Measurements from ENCODE around the gene C1QBP.

C1QBP gene

DNA sequence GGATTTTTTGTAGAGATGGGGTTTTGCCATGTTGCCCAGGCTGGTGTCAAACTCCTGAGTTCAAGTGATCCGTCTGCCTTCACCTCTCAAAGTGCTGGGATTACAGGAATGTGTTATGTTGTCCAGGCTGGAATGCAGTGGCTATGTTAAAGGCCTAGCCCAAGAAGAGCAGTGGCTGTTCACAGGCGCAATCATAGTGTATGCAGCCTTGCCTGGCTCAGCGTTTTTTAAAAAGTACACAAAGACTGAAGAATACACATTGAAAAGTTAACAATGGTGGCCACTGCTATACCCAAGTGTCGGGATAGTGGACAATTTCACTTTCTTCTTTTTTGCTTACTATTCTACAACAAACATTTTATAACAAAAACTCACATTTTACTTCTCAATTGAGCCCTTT is 40.0 kb upstream of the C1QBP start:
- H3K9me3 ChIP-seq (ENCODE audit: insufficient read depth, low read length, severe bottlenecking) = no peaks in the 10 kb centered on the region
- peaks cover 91% of the 10 kb centered on the region for H3K36me3 ChIP-seq (ENCODE audit: insufficient read depth, low read length)
- H3K79me2 ChIP-seq (ENCODE audit: insufficient read depth, low read length) = peaks cover 49% of the 10 kb centered on the region

DNA sequence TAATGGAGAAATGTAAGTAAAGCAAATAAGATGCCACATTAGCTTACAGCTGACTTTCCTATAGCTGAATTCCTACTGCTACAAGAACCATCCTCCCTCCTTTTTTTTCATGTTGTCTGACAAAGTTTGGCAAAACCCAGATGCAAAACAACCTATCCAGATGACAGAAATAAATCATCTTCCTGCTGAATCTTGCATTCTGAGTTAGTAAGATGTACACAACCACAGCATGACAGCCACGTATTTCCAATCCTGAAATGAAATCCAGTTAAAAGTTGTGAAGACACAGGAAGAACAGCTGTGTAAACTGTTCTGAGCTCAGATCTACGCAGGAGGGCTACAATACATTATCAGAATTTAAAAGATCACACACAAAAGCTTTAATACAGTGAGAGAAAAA is 35.0 kb upstream of the C1QBP start:
- Histone ChIP-seq H4K20me1 (ENCODE audit: insufficient read depth, low read length) (no peaks in the 10 kb centered on the region), H3K4me2 (ENCODE audit: insufficient read depth, low read length) (no peak overlapping the region), H3K9me3 (ENCODE audit: insufficient read depth, low read length, severe bottlenecking) (no peaks in the 10 kb centered on the region), H3K27ac (ENCODE audit: low read length) (no peak overlapping the region), H2AFZ (ENCODE audit: low read depth, low read length) (no peak overlapping the region), H3K79me2 (ENCODE audit: insufficient read depth, low read length) (peaks cover 12% of the 10 kb centered on the region), H3K27me3 (ENCODE audit: insufficient read depth, low read length, poor library complexity) (no peaks in the 10 kb centered on the region), H3K36me3 (ENCODE audit: insufficient read depth, low read length) (peaks cover 59% of the 10 kb centered on the region), H3K4me1 (ENCODE audit: insufficient read depth, low read length) (peaks cover 5% of the 10 kb centered on the region), H3K4me3 (ENCODE audit: low read depth in 1 of 2, low read length in 2 of 2) (no peak overlapping the region), H3K9ac (ENCODE audit: low read depth, low read length) (no peak overlapping the region)
- ATAC-seq (ENCODE audit: insufficient read depth, low read depth) = no peak
- no peak for DNase-seq
- TF ChIP-seq, protein P1, sequence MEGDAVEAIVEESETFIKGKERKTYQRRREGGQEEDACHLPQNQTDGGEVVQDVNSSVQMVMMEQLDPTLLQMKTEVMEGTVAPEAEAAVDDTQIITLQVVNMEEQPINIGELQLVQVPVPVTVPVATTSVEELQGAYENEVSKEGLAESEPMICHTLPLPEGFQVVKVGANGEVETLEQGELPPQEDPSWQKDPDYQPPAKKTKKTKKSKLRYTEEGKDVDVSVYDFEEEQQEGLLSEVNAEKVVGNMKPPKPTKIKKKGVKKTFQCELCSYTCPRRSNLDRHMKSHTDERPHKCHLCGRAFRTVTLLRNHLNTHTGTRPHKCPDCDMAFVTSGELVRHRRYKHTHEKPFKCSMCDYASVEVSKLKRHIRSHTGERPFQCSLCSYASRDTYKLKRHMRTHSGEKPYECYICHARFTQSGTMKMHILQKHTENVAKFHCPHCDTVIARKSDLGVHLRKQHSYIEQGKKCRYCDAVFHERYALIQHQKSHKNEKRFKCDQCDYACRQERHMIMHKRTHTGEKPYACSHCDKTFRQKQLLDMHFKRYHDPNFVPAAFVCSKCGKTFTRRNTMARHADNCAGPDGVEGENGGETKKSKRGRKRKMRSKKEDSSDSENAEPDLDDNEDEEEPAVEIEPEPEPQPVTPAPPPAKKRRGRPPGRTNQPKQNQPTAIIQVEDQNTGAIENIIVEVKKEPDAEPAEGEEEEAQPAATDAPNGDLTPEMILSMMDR (IDR thresholded peaks at IDR 0.05; ENCODE audit: borderline replicate concordance, extremely low read depth, low read length, poor library complexity, severe bottlenecking) = no peak

More for the DNA sequence above, 40.0 kb upstream of the C1QBP start:
- Histone ChIP-seq H3K9ac (ENCODE audit: low read depth, low read length) (no peak overlapping the region), H2AFZ (ENCODE audit: low read depth, low read length) (no peak overlapping the region), H3K27ac (ENCODE audit: low read length) (no peak overlapping the region), H3K4me1 (ENCODE audit: insufficient read depth, low read length) (peaks cover 10% of the 10 kb centered on the region), H3K4me2 (ENCODE audit: insufficient read depth, low read length) (no peak overlapping the region), H4K20me1 (ENCODE audit: insufficient read depth, low read length) (0 out of 2 replicates have a peak, but pooled peaks cover 2% of the 10 kb centered on the region), H3K27me3 (ENCODE audit: insufficient read depth, low read length, poor library complexity) (no peaks in the 10 kb centered on the region), H3K4me3 (ENCODE audit: low read depth in 1 of 2, low read length in 2 of 2) (no peak overlapping the region)
- no peak for TF ChIP-seq EZH2 (IDR thresholded peaks at IDR 0.05; ENCODE audit: borderline replicate concordance, low read depth, low read length, severe bottlenecking)
- TF ChIP-seq, protein P1 (IDR thresholded peaks at IDR 0.05; ENCODE audit: borderline replicate concordance, extremely low read depth, low read length, poor library complexity, severe bottlenecking) = no peak
- no peak for DNase-seq
- ATAC-seq (ENCODE audit: insufficient read depth, low read depth) = no peak

DNA sequence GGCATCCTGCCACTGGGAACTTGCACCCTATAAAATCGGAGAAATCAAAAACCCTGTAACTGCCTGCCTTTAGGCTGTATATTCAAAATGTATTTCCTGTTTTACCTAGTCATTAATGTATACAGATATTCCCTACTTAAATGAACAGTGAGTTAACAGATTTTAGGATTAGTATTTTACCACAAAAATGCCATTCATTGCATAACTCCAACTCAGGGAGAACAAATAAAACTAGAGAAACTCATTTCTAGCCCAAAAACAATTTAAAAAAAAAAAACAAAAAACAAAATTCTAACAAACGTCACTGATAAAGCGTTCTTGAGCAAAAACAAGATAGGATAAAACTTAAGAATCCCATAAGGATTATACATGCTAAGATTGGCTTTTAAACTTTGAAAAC is 33.6 kb upstream of the C1QBP start:
- Histone ChIP-seq H3K4me3 (ENCODE audit: low read depth in 1 of 2, low read length in 2 of 2) (no peak overlapping the region), H3K9ac (ENCODE audit: low read depth, low read length) (no peak overlapping the region), H3K79me2 (ENCODE audit: insufficient read depth, low read length) (peaks cover 22% of the 10 kb centered on the region), H2AFZ (ENCODE audit: low read depth, low read length) (no peak overlapping the region), H3K36me3 (ENCODE audit: insufficient read depth, low read length) (peaks cover 51% of the 10 kb centered on the region), H3K9me3 (ENCODE audit: insufficient read depth, low read length, severe bottlenecking) (no peaks in the 10 kb centered on the region), H3K4me2 (ENCODE audit: insufficient read depth, low read length) (no peak overlapping the region), H3K4me1 (ENCODE audit: insufficient read depth, low read length) (peaks cover 7% of the 10 kb centered on the region), H3K27ac (ENCODE audit: low read length) (no peak overlapping the region), H4K20me1 (ENCODE audit: insufficient read depth, low read length) (no peaks in the 10 kb centered on the region), H3K27me3 (ENCODE audit: insufficient read depth, low read length, poor library complexity) (no peaks in the 10 kb centered on the region)
- DNase-seq (no peak), ATAC-seq (ENCODE audit: insufficient read depth, low read depth) (no peak)
- no peak for TF ChIP-seq EZH2 (IDR thresholded peaks at IDR 0.05; ENCODE audit: borderline replicate concordance, low read depth, low read length, severe bottlenecking)
- TF ChIP-seq, protein P1 (IDR thresholded peaks at IDR 0.05; ENCODE audit: borderline replicate concordance, extremely low read depth, low read length, poor library complexity, severe bottlenecking) = no peak

DNA sequence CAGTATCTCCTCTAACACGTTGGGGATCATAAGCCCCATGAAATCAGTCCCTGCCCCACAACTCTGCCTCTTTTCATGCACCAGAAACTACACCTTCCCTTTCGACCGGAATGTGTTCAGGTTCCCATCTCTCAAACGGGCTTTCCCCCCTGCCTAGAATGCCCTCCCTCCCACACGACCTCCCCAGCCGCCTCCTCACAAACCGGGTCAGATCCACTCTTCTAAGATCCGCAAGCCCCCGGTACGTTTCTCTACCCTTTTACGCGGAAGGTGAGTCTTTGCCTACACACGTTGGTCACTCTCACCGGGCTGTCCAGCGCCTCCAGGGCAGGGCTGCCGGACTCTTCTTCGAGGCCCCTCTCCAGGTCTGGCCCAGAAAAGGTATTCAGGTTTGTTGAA is 29.1 kb upstream of the C1QBP start:
- Histone ChIP-seq H4K20me1 (ENCODE audit: insufficient read depth, low read length) (peaks cover 35% of the 10 kb centered on the region; the same call in 1 of the 2 replicates), H3K9ac (ENCODE audit: low read depth, low read length) (peak overlapping the region; percentile 84), H3K27me3 (ENCODE audit: insufficient read depth, low read length, poor library complexity) (no peaks in the 10 kb centered on the region), H3K4me1 (ENCODE audit: insufficient read depth, low read length) (peaks cover 35% of the 10 kb centered on the region), H3K4me3 (ENCODE audit: low read depth in 1 of 2, low read length in 2 of 2) (peak overlapping the region; percentile 96 to 98), H3K4me2 (ENCODE audit: insufficient read depth, low read length) (peak overlapping the region; percentile 67), H3K9me3 (ENCODE audit: insufficient read depth, low read length, severe bottlenecking) (no peaks in the 10 kb centered on the region), H3K36me3 (ENCODE audit: insufficient read depth, low read length) (peaks cover 33% of the 10 kb centered on the region), H3K79me2 (ENCODE audit: insufficient read depth, low read length) (peaks cover 58% of the 10 kb centered on the region), H3K27ac (ENCODE audit: low read length) (peak overlapping the region; percentile 67), H2AFZ (ENCODE audit: low read depth, low read length) (peak overlapping the region; percentile 78)
- TF ChIP-seq, protein P1 (IDR thresholded peaks at IDR 0.05; ENCODE audit: borderline replicate concordance, extremely low read depth, low read length, poor library complexity, severe bottlenecking) = no peak
- no peak for TF ChIP-seq EZH2 (IDR thresholded peaks at IDR 0.05; ENCODE audit: borderline replicate concordance, low read depth, low read length, severe bottlenecking)
- DNase-seq (peak; percentile 23), ATAC-seq (ENCODE audit: insufficient read depth, low read depth) (peak; percentile 36)
